IMR-90 (cell line): ENCODE data around the gene TACC2. TPM values are rescaled to one million over a fixed set of nuclear protein-coding genes. Genes with fewer than 3 reads are reported as not detected.

Source experiments
- ATAC-seq: fragments of 200-7000 bp; cut with Tn5 transposase; 2 replicates; pipeline ENCODE4 v1.9.1; 2020; ENCODE audit warnings: low read depth, mild to moderate bottlenecking, moderate library complexity
- BruUV-seq: library from RNA; stranded (reverse); fragments of 400-500 nt; replicated peaks from 2 replicates; lab custom pipeline; 2021; lab: Mats Ljungman, UMichigan
- CTCF ChIA-PET: fragments of 300-600 bp; formaldehyde crosslinking; extraction: SDS; loops from one replicate; lab custom pipeline; 2021; ENCODE audit warnings: antibody characterized with exemption; lab: Yijun Ruan, JAX
- POLR2A ChIA-PET: fragments of 300-600 bp; sonication (Branson Sonifier 250); formaldehyde crosslinking; loops from one replicate; lab custom pipeline; 2022; ENCODE audit warnings: antibody characterized with exemption; ENCODE audit not compliant: unreplicated experiment; lab: Charles Lee
- DNase-seq: peaks from one replicate; pipeline ENCODE4 v3.0.0; 2013
- H2AFZ ChIP-seq: replicated peaks from 2 replicates; pipeline ENCODE3; 2013; ENCODE audit warnings: low read length, mild to moderate bottlenecking; ENCODE audit not compliant: poor library complexity
- H2AK5ac ChIP-seq: 2 replicates; pipeline ENCODE4 v1.6.1; 2013; ENCODE audit warnings: low read depth, low read length, inconsistent platforms
- H2AK9ac ChIP-seq: replicated peaks from 2 replicates; pipeline ENCODE3; 2013; ENCODE audit warnings: mild to moderate bottlenecking, low read depth, low read length, moderate library complexity; ENCODE audit not compliant: poor library complexity
- H2BK120ac ChIP-seq: 2 replicates; pipeline ENCODE4 v1.6.1; 2013; ENCODE audit warnings: low read depth, low read length, inconsistent platforms
- H2BK15ac ChIP-seq: 3 replicates; pipeline ENCODE4 v1.6.1; 2013; ENCODE audit warnings: low read depth, low read length, inconsistent platforms
- H2BK20ac ChIP-seq: 2 replicates; pipeline ENCODE4 v1.6.1; 2013; ENCODE audit warnings: low read depth, mild to moderate bottlenecking, inconsistent platforms, low read length, moderate library complexity
- H2BK5ac ChIP-seq: 2 replicates; pipeline ENCODE4 v1.6.1; 2013; ENCODE audit warnings: mild to moderate bottlenecking, low read depth, low read length, inconsistent platforms; ENCODE audit not compliant: poor library complexity, severe bottlenecking
- H3K14ac ChIP-seq: replicated peaks from 2 replicates; pipeline ENCODE4 v1.6.1; 2013; ENCODE audit warnings: low read depth, low read length, inconsistent platforms
- H3K18ac ChIP-seq: 2 replicates; pipeline ENCODE4 v1.6.1; 2013; ENCODE audit warnings: low read depth, low read length, control low read depth
- H3K23ac ChIP-seq: 2 replicates; pipeline ENCODE4 v1.6.1; 2013; ENCODE audit warnings: low read depth, low read length, inconsistent platforms
- H3K27ac ChIP-seq: 2 replicates; pipeline ENCODE4 v1.5.1; 2013; ENCODE audit warnings: mild to moderate bottlenecking, control low read depth, low read length; ENCODE audit not compliant: insufficient read depth
- H3K27me3 ChIP-seq: 2 replicates; pipeline ENCODE4 v1.6.1; 2013; ENCODE audit warnings: low read length; ENCODE audit not compliant: control insufficient read depth, insufficient read depth
- H3K36me3 ChIP-seq: 2 replicates; pipeline ENCODE4 v1.6.1; 2013; ENCODE audit warnings: low read length, mixed read lengths; ENCODE audit not compliant: control insufficient read depth, insufficient read depth
- H3K4ac ChIP-seq: 2 replicates; pipeline ENCODE4 v1.6.1; 2013; ENCODE audit warnings: low read depth, low read length, inconsistent platforms
- H3K4me1 ChIP-seq: 2 replicates; pipeline ENCODE4 v1.6.1; 2013; ENCODE audit warnings: low read length, mixed read lengths; ENCODE audit not compliant: control insufficient read depth, insufficient read depth
- H3K4me2 ChIP-seq: 2 replicates; pipeline ENCODE4 v1.6.1; 2013; ENCODE audit warnings: low read depth, mild to moderate bottlenecking, control low read depth, low read length, moderate library complexity
- H3K4me3 ChIP-seq: 2 replicates; pipeline ENCODE4 v1.5.1; 2013; ENCODE audit warnings: low read depth, mild to moderate bottlenecking, control low read depth, low read length, moderate library complexity; ENCODE audit not compliant: insufficient read depth
- H3K56ac ChIP-seq: 2 replicates; pipeline ENCODE4 v1.6.1; 2013; ENCODE audit warnings: low read length, inconsistent platforms; ENCODE audit not compliant: insufficient read depth; ENCODE audit errors: extremely low read depth
- H3K79me1 ChIP-seq, 2 experiments: 2 replicates each; pipeline ENCODE4 v1.6.1; 2013; ENCODE audit warnings: low read length in 2 of 2, inconsistent platforms in 1 of 2, low read depth in 1 of 2
- H3K9ac ChIP-seq: 2 replicates; pipeline ENCODE4 v1.6.1; 2013; ENCODE audit warnings: low read depth, low read length, control low read depth
- H3K9me1 ChIP-seq: 2 replicates; pipeline ENCODE4 v1.6.1; 2013; ENCODE audit warnings: low read length, inconsistent platforms; ENCODE audit not compliant: insufficient read depth
- H3K9me3 ChIP-seq: 2 replicates; pipeline ENCODE4 v1.6.1; 2013; ENCODE audit warnings: low read length; ENCODE audit not compliant: control insufficient read depth, insufficient read depth
- H4K20me1 ChIP-seq: 2 replicates; pipeline ENCODE4 v1.6.1; 2013; ENCODE audit warnings: low read length, inconsistent platforms; ENCODE audit not compliant: insufficient read depth
- H4K5ac ChIP-seq: 2 replicates; pipeline ENCODE4 v1.6.1; 2013; ENCODE audit warnings: mild to moderate bottlenecking, low read depth, low read length, control low read depth
- H4K8ac ChIP-seq, 2 experiments: 2 replicates each; pipeline ENCODE4 v1.6.1; 2013; ENCODE audit warnings: low read depth in 2 of 2, low read length in 2 of 2, control low read depth in 1 of 2, inconsistent platforms in 1 of 2
- H4K91ac ChIP-seq: 2 replicates; pipeline ENCODE4 v1.6.1; 2013; ENCODE audit warnings: low read depth, low read length, inconsistent platforms; ENCODE audit not compliant: insufficient read depth
- CEBPB ChIP-seq: IDR thresholded peaks from 2 replicates; pipeline ENCODE4 v1.6.1; 2012; ENCODE audit warnings: low read depth, low read length, improper control_type of control experiment
- MAFK ChIP-seq: IDR thresholded peaks from 2 replicates; pipeline ENCODE4 v1.6.1; 2012; ENCODE audit warnings: low read depth, low read length, improper control_type of control experiment
- WGBS, 2 experiments: methylation state at CpG; one replicate each; pipeline versions ENCODE4 v1.1.5 to v1.1.7; 2013; ENCODE audit warnings: missing lambda C conversion rate in 2 of 2; ENCODE audit not compliant: insufficient read length in 1 of 2; ENCODE audit errors: extremely low coverage in 2 of 2; 5-methylcytosine and 5-hydroxymethylcytosine counted together
- dilution Hi-C: fragments of 300-500 bp; cut with HindIII; formaldehyde crosslinking; loops from one replicate; pipeline ENCODE4 v1.14.3; 2018; ENCODE audit warnings: low sequenced_read_pairs; ENCODE audit not compliant: unreplicated experiment
- in situ Hi-C: fragments of 300-500 bp; cut with MboI; formaldehyde crosslinking; loops from 3 replicates; pipeline ENCODE4 v1.14.3; 2019; ENCODE audit warnings: low sequenced_read_pairs, inconsistent platforms, mixed read lengths
- intact Hi-C: fragments of 100-400 bp; cut with micrococcal nuclease; formaldehyde crosslinking; loops from 2 replicates; pipeline ENCODE4 v1.10.0; 2022
- polyA plus RNA-seq, 3 experiments: library from polyadenylated mRNA; depleted of rRNA; stranded (reverse); fragments of >200 nt; gene quantifications; 2 replicates each; pipeline ENCODE4 v1.2.3, GENCODE V29; 2012; ENCODE audit warnings: low replicate concordance in 1 of 3
- total RNA-seq: library from RNA; depleted of rRNA; stranded (reverse); fragments of >200 nt; gene quantifications from 2 replicates; pipeline ENCODE4 v1.2.3, GENCODE V29; 2012

TACC2 gene
- total and polyA plus RNA-seq, 2 of the 4 experiments (the other 2 are of a cell fraction): 2.9 to 15.4 TPM

DNA sequence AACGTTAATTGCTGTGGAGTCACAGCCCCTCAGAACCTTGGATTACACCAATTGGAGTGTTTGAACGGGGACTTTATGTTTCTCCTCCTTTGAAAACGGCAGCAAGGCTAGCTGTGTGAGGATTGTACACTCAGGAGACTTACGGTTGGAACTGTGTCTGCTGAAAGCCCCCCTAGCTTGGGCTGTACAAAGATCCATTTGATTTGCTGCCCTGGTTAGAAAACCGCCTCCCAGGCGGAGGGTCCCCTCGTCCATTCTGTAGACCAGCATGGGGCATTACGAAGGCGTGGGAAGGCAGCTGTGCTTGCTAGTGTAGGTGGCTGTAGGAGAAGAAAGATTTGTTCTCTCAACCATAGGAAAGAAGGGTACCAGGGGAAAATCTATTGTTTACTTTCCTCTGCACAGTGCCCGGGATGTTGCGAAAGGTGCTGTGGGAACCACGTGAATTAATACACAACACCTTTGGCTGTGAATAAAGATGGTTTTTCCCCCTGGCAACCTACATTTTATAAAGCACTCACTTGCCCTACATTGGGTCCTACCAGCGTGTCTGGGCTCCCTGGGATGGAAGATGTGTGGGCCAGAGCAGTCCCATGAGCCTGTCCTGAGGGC is 208.8 kb downstream of the TACC2 start:
- Histone ChIP-seq H3K4me2 (no peak overlapping the region), H2BK20ac (no peak overlapping the region)

More for the DNA sequence above, 208.8 kb downstream of the TACC2 start:
- H2BK15ac ChIP-seq: no peak overlapping the region
- no peak overlapping the region for H2BK5ac ChIP-seq
- H2AK9ac ChIP-seq: no peak overlapping the region
- no peak overlapping the region for H4K5ac ChIP-seq
- H3K79me1 ChIP-seq: peaks cover 0 to 27% of the 10 kb centered on the region in 2 experiments; a peak in 1 of 4 replicates
- no peak overlapping the region for H2BK120ac ChIP-seq
- ATAC-seq (no peak), DNase-seq (no peak)
- no peak overlapping the region for H4K91ac ChIP-seq
- CTCF ChIA-PET: no interaction called here
- no peaks in the 10 kb centered on the region for H3K9me3 ChIP-seq
- TF ChIP-seq MAFK (no peak), CEBPB (peak; percentile 18; the same call in 1 of the 2 replicates)
- no peaks in the 10 kb centered on the region for H3K4me1 ChIP-seq
- no peaks in the 10 kb centered on the region for H3K9me1 ChIP-seq
- no peak overlapping the region for H4K8ac ChIP-seq
- H3K56ac ChIP-seq: no peak overlapping the region
- peaks cover 9% of the 10 kb centered on the region for H3K36me3 ChIP-seq
- H2AFZ ChIP-seq: no peak overlapping the region
- no peak overlapping the region for H3K4me3 ChIP-seq
- dilution Hi-C loops: no loop called here
- no peaks in the 10 kb centered on the region; the same call in 1 of the 2 replicates for H4K20me1 ChIP-seq
- no CpG with 5 or more reads among the region's 13 CpGs for WGBS, 2 experiments
- no peak overlapping the region for H3K18ac ChIP-seq
- no peaks in the 10 kb centered on the region for H3K27me3 ChIP-seq
- in situ Hi-C loops: no loop called here
- no peak overlapping the region for H2AK5ac ChIP-seq
- H3K9ac ChIP-seq: no peak overlapping the region
- intact Hi-C loops: no loop called here
- H3K14ac ChIP-seq: no peak overlapping the region
- no peak overlapping the region for H3K23ac ChIP-seq
- no peak overlapping the region for H3K4ac ChIP-seq
- no TSS peak for BruUV-seq
- POLR2A ChIA-PET: no interaction called here
- no peak overlapping the region for H3K27ac ChIP-seq
